KBM-7 (cell line): Measurements from ENCODE around the gene KRT6A.

ENCODE experiments used
- DNase-seq: peaks from one replicate; pipeline ENCODE4 v3.0.0-alpha.2; 2015
- in situ Hi-C: fragments of 300-500 bp; cut with MboI; formaldehyde crosslinking; loops from 2 replicates; pipeline ENCODE4 v1.14.3; 2020; ENCODE audit warnings: low sequenced_read_pairs, low pct_unique_long_range_greater_than_20kb, mixed read lengths

The KRT6A gene

GRCh38 chr12:52493172-52493571, at the start of gene KRT6A:
TSS of gene KRT6A (minus strand) at chr12:52493257. CDS start at chr12:52493188, 69 bp downstream.
- no peak for DNase-seq

GRCh38 chr12:52542157-52542556, 49.1 kb upstream of the KRT6A start:
- DNase-seq, result no peak
- in situ Hi-C loops, result no loop called here

More at GRCh38 chr12:52493172-52493571, at the start of gene KRT6A:
- in situ Hi-C loops, result no loop called here

- in situ Hi-C loops, result no loop called here
- DNase-seq, result no peak
These were observed 48.7 kb upstream of the KRT6A start for GRCh38 chr12:52541709-52542108.

- in situ Hi-C loops, result no loop called here
- no peak for DNase-seq
These were observed 47.5 kb upstream of the KRT6A start for GRCh38 chr12:52540531-52540930.

GRCh38 chr12:52539821-52540173, 46.7 kb upstream of the KRT6A start:
- in situ Hi-C loops, result no loop called here
- DNase-seq, result no peak

- in situ Hi-C loops, result no loop called here
- DNase-seq, result no peak
These were observed 46.2 kb upstream of the KRT6A start for GRCh38 chr12:52539083-52539820.

GRCh38 chr12:52537101-52537500, 44.0 kb upstream of the KRT6A start:
- in situ Hi-C loops, result no loop called here
- DNase-seq, result no peak

- DNase-seq, result no peak
- in situ Hi-C loops, result no loop called here
These were observed 42.5 kb upstream of the KRT6A start for GRCh38 chr12:52535574-52535973.

GRCh38 chr12:52534482-52534881, 41.4 kb upstream of the KRT6A start:
- DNase-seq, result no peak
- in situ Hi-C loops, result no loop called here

GRCh38 chr12:52533686-52534470, 40.8 kb upstream of the KRT6A start:
- DNase-seq, result no peak
- in situ Hi-C loops, result no loop called here

GRCh38 chr12:52532636-52533035, 39.6 kb upstream of the KRT6A start:
- in situ Hi-C loops, result no loop called here
- no peak for DNase-seq

- DNase-seq, result peak; percentile 10
- in situ Hi-C loops, result no loop called here
These were observed 38.7 kb upstream of the KRT6A start for GRCh38 chr12:52531566-52532300.

- DNase-seq, result no peak
- in situ Hi-C loops, result no loop called here
These were observed 37.8 kb upstream of the KRT6A start for GRCh38 chr12:52530905-52531304.

- DNase-seq, result no peak
- in situ Hi-C loops, result no loop called here
These were observed 37.3 kb upstream of the KRT6A start for GRCh38 chr12:52530366-52530765.

GRCh38 chr12:52529846-52530245, 36.8 kb upstream of the KRT6A start:
- no peak for DNase-seq
- in situ Hi-C loops, result no loop called here

- in situ Hi-C loops, result no loop called here
These were observed 36.4 kb upstream of the KRT6A start for GRCh38 chr12:52529417-52529816.

GRCh38 chr12:52528641-52529143, 35.6 kb upstream of the KRT6A start:
- in situ Hi-C loops, result no loop called here
- no peak for DNase-seq

More at GRCh38 chr12:52529417-52529816, 36.4 kb upstream of the KRT6A start:
- no peak for DNase-seq

GRCh38 chr12:52527121-52527800, 34.2 kb upstream of the KRT6A start:
- DNase-seq, result no peak
- in situ Hi-C loops, result no loop called here

GRCh38 chr12:52526511-52526951, 33.5 kb upstream of the KRT6A start:
- in situ Hi-C loops, result no loop called here
- DNase-seq, result no peak
